Measurements from ENCODE around the gene ARID1B.

ARID1B gene

DNA sequence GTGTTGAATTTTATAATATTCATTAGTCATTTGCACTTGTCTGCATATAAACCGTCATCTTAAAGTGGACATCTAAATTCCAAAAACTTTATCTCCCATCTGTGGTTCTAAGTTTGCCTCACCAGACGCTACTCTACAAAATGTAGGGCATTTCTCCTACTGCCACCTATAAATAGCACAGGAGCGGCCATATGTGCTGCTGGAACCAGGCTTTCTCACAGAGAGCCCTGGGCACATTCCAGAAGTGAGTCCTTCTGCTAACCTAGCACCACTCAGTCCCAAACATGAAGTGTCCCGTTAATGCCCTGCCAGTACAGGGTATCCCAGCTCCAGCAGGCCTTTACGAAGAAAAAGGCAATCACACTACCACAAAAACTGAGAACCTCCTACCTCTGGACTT, 392.5 kb downstream of the ARID1B start:
- no peak for DNase-seq (ENCODE audit: low read depth in 3 of 3, low spot score in 1 of 3)

DNA sequence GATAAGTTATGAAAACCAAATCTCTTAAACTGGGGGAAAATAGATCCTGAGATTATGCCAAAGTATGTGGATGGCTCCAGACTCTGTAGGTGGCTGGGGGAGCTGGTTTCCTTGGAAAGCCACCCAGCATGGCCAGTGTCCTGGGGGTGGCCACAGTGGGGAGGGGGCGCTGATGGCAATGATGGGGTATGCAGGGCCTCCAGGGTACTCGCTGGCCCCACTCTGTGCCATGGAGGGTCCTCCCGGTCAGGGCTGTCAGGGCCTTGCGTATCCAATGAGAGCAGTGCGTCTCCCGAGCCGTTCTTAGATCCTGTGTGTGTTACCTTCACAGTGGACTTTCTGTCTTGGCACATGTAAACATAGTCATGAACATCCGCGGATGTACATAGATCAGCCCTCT, 393.4 kb downstream of the ARID1B start:
- DNase-seq (ENCODE audit: low read depth in 3 of 3, low spot score in 1 of 3), result no peak

DNA sequence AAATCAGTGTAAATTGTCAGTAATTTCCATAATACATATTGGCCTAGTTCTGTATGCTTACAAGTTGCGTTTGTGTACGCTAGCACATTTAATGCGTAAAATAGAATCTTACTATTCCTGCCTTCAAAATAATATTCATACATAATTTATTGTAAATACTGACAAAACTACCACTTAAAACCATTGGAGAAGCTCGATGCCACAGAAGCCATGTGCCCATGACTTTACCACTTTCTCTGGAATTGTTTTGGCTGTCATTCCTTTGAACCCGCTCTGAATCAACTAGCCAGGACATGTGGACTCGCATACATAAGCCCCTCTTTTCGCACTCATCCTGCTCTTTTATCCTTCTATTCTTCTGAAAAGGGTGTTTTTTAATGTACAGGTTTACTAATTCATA, 394.6 kb downstream of the ARID1B start:
- no peak for DNase-seq (ENCODE audit: low read depth in 3 of 3, low spot score in 1 of 3)

DNA sequence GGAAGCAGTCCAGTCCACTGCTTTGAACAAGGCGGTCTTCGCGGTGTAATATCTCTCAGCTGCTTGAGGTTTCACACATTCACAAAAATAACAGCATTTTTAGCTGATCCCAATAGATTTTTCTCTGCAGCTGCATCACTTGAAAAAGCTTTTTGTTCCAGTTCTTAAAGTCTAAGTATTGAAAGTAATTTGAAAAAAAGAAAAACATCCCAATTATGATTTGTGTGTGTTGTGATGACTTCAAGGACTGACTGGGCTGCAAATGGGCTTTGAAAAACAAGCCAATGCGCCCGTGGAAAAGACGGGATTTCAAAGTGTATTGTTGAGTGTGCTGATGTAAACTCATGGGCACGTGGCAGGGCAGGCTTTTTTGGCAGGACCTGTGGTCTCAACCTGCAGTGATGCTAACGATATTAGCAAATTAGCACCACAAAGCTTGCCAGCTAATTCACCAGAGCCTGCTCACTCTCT, 395.1 kb downstream of the ARID1B start:
- no peak for DNase-seq (ENCODE audit: low read depth in 3 of 3, low spot score in 1 of 3)

DNA sequence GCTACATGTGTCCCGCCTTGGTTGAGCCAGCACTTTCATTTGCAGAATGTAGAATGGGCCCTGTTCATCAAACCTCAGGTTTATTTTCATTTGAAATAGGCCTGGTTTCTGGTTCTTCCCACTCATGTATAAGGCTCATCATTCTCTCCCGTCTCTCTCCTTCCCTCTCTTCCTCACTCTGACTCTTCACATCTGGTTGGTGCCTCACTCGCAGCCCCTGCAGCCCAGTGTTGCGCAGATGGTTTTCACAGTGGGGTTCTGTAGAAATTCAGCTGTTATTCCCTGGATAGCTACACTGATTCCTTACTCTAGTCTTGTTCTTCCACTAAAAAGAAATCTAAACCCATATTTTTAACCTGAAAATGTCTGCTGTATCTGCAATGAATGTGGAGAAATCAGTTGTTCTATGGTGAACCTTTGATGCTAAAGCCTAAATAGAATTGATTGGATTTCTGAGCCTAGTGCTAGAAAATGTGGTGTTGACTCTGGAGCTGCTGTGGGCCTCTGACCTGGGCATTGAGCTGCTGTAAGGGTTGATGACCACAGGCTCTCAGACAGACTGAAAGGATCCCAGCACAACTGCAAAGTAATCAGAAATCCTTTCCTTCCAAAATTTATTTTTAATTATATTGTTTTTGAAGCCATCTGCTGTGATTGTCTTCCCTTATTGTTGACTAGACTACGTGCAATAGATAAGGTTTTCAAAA, 395.8 kb downstream of the ARID1B start:
- no peak for DNase-seq (ENCODE audit: low read depth in 3 of 3, low spot score in 1 of 3)

DNA sequence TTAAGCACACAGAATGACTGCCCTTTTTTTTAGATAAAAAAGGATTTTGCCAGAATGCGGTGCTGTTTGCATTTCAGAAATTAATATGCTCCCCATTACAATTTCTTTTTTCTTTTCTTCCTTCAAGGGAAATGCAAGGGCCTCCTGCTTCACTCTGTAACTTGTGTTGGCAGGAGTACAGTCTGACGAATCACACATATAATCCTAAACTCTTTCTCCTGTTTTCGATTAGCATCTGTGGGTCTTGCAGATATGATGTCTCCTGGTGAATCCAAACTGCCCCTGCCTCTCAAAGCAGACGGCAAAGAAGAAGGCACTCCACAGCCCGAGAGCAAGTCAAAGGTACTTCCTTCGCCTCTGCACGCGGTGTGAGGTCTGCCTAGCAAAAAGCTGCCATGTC, 396.6 kb downstream of the ARID1B start:
- DNase-seq (ENCODE audit: low read depth in 3 of 3, low spot score in 1 of 3), result no peak

DNA sequence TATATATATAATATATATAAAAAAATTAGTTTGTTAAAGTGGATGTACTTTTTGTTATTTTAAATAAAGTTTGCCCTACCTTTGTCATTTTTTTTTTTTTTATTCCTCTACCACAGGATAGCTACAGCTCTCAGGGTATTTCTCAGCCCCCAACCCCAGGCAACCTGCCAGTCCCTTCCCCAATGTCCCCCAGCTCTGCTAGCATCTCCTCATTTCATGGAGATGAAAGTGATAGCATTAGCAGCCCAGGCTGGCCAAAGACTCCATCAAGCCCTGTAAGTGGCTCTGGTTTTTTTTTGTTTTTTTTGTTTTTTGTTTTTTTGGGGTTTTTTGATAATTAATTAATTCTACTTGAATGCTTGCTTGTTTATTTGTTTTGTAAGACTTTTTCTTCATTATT, 397.6 kb downstream of the ARID1B start:
- no peak for DNase-seq (ENCODE audit: low read depth in 3 of 3, low spot score in 1 of 3)

DNA sequence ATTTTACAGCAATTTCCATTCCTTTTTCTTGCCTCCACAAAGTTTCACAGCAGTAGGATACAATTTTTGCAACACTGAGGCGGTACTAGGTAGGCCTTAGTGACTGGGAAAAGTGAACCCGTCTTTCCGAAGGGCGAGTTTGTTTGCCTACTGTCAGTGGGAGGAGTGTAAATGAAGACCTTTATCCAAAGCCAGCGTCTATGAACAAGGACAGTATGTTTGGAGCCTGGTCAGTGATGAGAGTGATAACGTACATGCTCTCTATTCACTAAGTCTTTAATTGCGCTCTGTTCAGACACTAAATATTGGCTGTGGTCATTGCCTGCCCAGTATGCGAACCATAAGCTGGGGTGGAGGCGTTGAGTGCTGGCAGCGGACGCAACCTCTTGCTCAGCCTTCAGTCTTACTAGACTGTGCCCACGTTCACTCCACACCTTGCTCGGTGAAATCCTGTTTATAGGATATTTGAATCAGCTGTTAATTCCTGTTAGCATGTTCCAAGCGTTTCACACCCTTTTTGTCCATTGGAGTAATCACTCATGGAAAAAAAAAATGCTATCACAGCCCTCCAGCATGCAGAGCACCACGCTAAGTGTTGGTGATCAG, 400.7 kb downstream of the ARID1B start:
- no peak for DNase-seq (ENCODE audit: low read depth in 3 of 3, low spot score in 1 of 3)

DNA sequence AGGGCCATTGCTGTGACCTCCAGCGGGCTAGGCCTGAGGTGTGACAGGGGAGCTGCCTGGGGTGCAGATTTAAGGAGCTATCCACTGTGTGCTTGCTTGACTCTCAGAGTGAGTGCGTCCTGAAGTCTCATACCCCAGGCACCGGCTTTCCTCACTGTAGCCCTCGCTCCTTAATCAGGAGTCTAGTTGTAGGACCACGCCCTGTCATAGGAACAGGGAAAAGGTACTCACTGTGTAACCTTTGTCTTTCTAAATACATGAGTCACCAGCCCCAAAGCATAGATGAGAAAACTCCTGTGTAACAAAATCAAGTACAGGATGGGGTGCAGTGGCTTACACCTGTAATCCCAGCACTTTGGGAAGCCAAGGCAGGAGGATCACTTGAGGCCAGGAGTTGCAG, 404.5 kb downstream of the ARID1B start:
- DNase-seq (ENCODE audit: low read depth in 3 of 3, low spot score in 1 of 3), result no peak

DNA sequence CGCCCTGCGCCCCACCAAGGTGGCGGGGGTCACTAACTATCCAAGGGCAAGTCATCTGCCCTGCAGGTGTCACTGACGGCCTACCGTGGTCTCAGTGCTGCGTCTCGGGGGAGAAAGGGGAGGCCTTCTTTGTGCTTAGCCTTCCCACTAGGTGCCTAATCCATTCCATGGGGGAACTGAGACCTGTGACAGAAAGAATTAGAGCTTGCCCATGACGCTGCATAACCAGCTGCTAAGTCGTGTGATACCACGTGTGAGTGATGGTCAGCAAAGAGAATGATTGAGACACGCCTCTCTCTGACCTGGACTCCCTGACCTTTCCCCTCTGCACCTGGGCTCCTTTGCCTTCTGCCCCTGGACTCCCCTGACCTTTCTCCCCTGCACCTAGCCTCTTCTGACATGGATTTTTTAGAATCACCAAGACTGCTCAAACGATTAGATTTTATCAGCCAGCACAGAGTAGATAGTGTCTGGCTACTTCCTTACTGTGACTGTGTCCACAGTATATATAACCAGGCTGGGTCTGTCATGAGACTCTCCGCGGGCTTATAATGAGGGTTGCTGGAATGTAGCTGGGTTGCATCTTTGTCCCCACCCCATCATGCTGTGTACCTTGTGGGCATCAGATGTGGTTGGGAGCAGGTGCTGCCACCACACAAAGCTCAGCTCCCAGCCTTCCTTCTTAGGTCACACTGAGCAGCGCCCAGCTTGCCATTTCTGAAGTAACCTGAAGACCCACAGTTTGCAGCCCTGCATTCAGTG, 405.5 kb downstream of the ARID1B start:
- no peak for DNase-seq (ENCODE audit: low read depth in 3 of 3, low spot score in 1 of 3)

DNA sequence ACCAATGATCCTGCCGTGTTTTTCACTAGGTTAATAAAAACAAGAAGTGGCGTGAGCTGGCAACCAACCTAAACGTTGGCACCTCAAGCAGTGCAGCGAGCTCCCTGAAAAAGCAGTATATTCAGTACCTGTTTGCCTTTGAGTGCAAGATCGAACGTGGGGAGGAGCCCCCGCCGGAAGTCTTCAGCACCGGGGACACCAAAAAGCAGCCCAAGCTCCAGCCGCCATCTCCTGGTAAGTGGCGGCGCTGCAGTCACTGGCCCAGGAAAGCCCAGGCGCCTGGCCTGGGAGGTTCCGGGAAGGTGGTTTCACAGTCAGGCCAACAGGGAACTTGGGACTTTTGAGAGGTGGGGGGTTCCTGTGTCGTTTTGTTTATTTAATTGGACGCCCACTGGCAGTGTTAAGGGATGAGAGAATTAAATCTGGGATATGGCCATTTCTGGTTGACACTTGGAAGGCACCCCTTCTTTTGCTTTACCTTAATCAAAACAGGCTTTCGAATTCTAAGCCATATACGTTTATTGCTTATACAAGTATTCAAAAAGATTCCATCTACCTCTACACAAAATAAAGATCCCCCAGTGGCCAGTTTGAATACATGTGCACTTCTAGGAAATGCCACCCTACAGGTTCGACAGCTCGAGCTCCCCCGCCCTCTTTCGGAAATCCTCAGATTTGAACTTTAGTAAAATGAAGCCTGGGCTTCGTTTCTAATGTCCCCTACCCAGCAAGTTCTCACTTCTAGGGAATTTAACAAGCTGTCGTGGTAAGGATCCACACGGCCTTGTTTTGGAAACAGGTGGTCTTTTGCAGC, 407.2 kb downstream of the ARID1B start:
- peak; percentile 7 to 50 (median 29) for DNase-seq (ENCODE audit: low read depth in 3 of 3, low spot score in 1 of 3)

DNA sequence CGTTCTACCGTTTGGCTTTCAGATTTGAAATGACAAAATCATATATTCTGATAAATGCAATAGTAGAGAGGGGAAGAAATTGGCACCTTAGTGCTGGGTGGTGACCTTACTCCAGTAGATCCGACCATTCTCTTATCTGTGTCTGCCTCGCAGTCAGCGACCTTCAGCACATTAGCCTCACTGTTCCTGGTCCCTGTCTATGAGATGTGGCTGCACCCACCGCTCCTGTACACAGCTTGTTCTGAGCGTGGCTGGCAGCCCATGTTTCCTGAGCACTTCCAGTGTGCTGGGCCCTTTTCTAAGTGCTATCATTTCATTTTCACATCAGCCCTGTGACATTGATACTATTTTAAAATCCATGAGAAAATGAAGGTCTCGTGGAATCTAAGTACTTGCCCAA, 408.0 kb downstream of the ARID1B start:
- no peak for DNase-seq (ENCODE audit: low read depth in 3 of 3, low spot score in 1 of 3)

DNA sequence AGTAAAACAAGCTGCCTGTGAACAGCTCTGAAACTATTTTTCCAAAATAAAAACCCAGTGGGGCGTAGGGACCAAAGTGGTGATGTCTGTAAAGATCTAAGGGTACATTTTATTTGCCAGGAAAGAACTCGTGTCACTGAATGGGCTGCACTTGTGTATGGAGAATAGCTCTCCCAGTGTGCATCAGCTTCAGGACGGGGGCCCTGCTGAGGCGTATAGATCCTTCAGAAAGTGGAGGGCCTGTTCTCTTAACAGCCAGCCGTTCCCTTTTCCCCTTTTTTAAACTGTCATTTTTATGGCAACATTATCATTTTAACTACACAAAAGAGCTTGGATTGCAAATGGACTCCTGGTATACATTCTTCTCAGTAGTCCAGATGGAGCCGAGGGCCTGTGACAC, 408.8 kb downstream of the ARID1B start:
- DNase-seq (ENCODE audit: low read depth in 3 of 3, low spot score in 1 of 3), result no peak

DNA sequence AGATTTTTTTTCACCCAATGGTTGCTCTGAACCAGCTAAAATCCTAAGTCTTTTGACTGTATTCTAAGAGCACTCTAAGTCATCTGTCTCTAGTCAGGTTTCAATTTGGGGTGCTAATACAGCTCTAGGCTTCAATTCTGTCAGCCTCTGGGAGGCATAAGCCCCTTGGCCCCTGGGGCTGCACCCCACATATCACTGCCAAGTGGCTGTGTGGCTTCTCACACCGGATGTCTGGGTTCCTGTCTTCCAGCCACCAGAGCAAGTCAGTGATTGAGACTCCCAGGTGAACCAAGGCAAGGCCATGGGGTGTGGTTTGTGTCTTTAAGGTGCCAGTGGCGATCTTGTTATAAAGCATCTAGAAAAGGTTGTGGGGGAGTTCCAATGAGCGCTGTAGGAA, 409.6 kb downstream of the ARID1B start:
- no peak for DNase-seq (ENCODE audit: low read depth in 3 of 3, low spot score in 1 of 3)

DNA sequence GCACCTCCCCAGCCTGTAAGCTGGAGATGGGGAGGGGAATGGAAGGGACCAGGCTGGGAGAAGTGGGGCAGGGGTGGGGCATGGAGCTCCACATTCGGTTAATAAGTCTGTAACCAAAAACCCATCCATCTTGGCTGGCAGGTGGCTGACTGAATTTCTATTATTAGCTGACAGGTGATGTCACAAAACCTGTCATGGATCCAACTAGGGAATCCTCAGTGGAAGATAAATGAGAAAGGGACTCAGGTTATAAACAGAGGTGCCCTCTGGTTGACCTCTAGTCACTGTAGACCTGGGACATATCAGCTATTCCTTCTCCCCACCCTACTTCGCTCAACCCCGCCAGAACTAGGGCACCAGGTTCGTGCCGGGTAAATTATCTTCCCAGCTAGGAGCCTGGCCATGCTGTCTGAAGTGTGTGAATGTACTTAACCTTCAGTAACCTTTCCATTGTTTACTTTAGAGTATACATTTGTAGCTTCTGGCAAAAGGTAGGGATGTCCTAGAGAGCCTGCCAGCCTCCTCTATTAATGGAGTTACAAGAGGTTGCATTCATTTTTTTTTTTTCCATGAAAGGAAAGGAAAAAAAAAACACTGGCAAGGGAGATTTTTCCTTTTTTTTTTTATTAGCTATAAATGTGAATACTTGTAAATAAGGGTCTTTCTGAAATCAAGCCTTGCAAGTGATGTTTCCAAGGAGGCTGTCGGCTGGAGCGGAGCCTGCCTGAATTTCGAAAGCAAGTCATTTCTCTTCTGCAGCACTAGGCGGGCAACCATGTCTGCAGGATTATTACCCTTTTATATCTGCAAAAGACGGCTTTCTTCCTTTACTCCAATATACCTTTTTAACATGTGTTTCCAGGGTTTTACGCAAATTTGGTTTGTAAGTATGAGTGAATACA, 410.3 kb downstream of the ARID1B start:
- no peak for DNase-seq (ENCODE audit: low read depth in 3 of 3, low spot score in 1 of 3)

DNA sequence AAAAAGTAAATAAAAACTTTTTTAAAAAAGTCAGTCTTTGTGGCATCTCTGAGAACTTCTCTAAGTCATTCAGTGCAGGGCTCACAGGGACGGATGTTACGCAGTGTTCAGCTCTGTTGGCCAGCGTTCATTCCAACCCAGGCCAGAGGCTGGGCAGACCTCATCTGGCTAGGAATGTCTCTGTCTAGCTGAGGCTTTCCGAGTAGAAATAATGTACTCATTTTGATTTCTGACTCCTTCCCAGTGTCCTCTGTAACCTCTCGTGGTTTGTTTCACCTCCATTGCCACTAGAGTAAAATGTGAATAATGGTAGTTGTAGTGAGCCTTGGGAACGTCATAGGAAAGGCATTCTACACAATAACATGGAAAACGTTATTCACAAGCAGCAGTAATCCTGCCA, 411.0 kb downstream of the ARID1B start:
- no peak for DNase-seq (ENCODE audit: low read depth in 3 of 3, low spot score in 1 of 3)

DNA sequence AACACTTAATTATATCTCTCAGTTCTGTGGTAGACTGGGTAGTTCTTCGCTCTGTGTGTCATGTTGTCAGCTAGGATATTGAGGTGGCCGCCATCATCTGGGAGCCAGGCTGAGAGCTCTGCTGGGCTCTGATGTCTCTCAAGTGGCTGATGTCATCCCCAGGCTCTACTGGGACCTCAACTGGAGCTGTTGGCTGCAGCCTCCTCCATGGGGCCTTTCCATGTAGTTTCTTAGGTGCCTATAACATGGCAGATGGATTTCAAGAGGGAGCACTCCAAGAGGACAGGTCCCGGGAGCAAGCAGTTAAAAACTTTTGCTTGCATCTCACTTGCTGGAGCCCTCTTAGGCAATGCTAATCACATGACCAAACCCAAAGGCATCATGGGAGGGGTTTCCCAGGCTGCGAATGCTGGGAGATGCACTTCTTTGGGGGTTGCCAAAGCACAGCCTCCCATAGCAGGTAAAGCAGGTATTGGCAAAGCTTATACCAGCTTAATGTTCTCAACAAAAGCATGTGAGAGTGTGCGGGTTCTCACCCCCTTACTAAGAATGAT, 416.3 kb downstream of the ARID1B start:
- DNase-seq (ENCODE audit: low read depth in 3 of 3, low spot score in 1 of 3), result no peak

DNA sequence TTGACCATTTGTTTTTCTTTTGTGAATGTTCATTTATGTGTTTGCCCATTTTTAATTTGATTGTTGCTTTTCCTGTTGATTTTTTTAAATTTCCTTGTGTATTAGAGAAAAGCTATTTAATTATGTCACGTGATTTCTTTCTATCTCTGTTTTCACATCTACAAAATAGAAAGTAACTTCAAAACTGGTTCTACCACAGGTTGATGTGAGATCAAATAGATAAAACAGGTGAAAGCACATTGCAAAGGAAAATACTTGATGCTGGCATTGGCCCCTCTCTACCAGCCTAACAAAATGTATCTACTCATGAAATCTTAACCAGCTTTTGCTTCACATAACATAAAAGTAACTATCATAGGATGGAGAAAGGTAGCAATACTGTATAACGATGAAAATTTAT, 416.9 kb downstream of the ARID1B start:
- DNase-seq (ENCODE audit: low read depth in 3 of 3, low spot score in 1 of 3), result no peak

DNA sequence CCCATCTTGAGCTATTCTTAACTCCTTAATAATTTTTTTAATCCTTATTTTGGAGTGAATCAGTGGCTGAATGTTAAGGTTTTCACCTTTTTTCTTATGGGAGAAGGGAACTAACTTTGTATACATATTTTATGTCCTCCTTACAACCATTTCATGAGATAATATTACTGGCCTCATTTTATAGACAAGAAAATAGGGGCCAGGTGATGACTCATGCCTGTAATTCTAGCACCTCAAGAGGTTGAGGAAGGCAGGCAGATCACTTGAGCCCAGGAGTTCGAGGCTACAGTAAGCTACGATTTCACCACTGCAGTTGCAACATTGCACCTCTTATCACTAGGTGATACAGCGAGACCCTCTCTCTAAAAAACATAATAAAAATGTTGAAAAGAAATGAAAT, 417.5 kb downstream of the ARID1B start:
- no peak for DNase-seq (ENCODE audit: low read depth in 3 of 3, low spot score in 1 of 3)

DNA sequence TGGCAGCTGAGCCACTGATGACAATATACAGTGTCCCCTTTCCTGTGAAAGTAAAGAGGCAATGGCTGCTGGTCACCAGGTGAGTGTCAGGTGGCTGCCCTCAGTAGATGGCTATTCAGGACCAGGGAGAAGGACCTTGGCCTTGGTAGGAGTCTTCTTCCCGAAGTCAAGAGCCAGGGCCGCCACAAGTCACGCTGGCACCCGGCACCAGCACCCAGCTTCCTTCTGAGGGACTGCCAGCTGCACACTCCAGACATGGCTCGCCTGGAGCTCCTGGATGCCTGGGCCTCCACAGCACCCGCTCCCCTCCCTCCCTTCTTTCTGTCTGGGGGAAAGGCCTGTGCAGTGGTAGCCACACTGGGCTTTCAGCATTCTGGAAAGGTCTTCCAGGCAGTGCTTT, 419.2 kb downstream of the ARID1B start:
- DNase-seq (ENCODE audit: low read depth in 3 of 3, low spot score in 1 of 3), result no peak
